GM21576 (cell line): ENCODE data around the gene ZNF419.

Experiments used
- ATAC-seq: cut with Tn5 transposase; IDR thresholded peaks from one replicate; pipeline ENCODE4 v1.9.1; 2021; ENCODE audit warnings: mild to moderate bottlenecking, moderate library complexity; ENCODE audit not compliant: unreplicated experiment

The ZNF419 gene

DNA sequence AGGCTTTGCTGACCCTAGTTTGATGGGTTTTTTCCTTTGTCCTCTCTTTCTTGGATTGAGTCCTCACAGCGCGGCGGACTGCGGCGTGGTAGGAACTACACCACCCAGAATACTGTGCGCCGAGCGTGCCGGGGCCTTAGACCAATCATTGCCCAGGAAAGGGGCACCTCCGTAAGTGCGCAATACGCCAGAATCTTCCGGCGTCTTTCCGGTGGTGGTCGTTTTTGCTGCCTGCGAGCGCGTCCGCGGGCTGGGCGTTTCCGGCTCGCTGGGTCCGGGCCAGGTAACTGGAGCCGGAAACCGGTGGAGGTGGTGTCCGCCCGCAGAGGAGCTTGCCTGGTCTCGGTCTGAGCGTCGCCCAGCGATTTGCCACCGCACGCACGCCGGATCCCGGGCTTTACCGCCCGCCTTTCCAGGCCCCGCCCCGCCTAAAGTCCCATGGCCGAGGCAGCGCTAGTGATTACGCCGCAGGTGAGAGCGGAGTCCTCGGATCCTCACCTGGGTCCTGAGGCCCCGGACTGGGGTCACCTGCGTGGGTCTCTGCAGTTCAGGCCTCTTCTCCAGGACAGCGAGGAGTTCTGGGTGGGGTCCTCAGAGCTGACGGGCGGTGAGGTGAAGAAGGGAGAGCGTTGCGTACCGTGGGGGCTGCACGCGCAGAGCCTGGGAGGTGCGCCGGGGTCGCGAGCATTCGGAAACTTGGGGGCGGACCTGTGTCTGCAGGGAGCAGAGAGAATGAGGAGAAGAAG, 39.8 kb downstream of the ZNF419 start, which contains the start of gene ZNF549:
TSS of gene ZNF549 (plus strand) at position 221 of the 746 bp plus-strand sequence. CDS start at position 439, 218 bp downstream.
- peak; percentile 97 for ATAC-seq

- no peak for ATAC-seq
These were observed 50.5 kb downstream of the ZNF419 start for GRCh38 chr19:57537953-57538547.
